ENCODE data around the gene ZNF592. TPM values are rescaled to one million over a fixed set of nuclear protein-coding genes. Genes with fewer than 3 reads are reported as not detected.

ZNF592 gene
- total RNA-seq, 5 donors from 2014 or later (not counting 1 experiment from before 2014, with no cell fraction given) = 34.5 to 43.6 (median 39.0) TPM

DNA sequence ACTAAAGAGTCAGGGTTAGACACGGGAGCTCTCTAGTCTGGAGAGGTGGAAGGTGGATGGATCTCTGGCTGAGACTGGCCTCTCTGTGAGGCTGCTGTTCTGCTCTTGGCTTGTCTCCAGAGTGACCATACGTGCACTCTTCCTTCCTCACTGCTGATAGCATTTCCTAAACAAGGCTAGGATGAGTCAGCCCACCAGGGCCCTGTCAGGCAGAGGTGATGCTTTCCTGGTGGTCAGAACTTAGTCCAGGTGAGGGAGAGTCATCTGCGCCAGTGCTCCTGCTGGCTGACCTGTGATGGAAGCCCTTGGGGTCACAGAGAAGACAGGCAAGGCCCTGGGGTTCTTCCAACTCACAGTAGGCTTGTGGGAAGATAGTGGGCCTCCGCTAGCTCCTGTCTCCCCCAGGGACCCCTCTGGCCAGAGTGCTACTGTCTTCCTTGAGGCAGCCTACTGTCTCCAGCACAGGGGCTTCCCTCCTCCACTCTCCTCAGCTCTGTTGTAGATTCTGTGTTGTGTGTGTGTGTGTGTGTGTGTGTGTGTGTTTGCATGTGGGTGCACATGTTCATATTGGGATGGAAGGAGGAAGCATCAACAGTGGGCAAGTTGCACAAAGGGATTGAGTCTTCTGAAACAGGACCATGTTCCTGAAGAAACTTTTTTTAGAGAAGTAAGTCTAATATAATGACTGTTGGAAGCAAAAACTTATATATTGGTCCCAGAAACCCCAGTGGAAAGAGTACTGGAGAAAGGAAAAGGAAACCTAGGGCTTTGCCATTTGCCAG is 85.2 kb downstream of the ZNF592 start:
- ATAC-seq (replicated peaks in 1 of 4) = no peak

DNA sequence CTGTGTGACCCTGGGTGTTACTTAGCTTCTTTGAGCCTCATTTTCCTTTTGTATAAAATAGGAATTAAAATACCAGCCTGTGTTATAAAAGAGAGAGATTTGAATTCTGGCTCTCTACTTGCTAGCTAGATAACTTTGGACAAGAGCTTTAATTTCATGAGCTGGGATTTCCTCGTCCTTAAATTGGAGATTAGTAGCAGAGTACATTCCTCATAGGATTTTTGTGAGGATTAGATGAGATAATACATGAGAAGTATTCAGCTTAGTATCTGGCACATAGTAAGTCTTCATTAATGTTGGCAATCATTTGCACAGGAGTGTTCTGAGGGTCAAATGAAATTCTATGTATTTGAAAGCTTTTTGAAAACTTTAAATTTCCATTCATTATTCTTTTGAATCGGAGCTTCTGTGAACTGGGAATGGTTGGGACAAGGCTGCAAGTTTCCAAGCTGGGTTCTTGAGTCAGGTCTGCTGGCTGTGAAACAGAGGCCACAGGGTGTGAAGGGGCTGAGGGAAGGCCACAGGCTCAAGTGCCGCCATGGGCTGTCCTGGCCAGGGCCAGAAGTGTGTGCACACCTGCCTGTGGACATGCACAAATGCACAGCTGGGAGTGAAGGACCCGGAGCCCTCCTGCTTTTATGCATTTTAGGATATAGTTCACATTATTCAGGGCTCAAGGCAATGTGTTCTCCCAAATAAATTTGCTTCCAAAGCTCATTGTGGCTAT is 86.0 kb downstream of the ZNF592 start:
- WGBS (ENCODE audit: insufficient coverage) = 93% methylated on average over 4 of the region's 4 CpGs
- Histone ChIP-seq H3K9me3 (no peaks in the 10 kb centered on the region), H3K27me3 (replicated peaks in 1 of 2; ENCODE audit: control insufficient read depth in 2 of 2, extremely low read depth in 1 of 2, insufficient read depth in 2 of 2, low read length in 1 of 2) (peaks cover 0 to 12% of the 10 kb centered on the region in 2 experiments), H3K27ac (ENCODE audit: low read length) (no peak overlapping the region), H3K36me3 (ENCODE audit: control insufficient read depth in 2 of 2, extremely low read depth in 1 of 2, insufficient read depth in 1 of 2, low read length in 1 of 2) (no peaks in the 10 kb centered on the region), H3K4me1 (ENCODE audit: control insufficient read depth in 1 of 2, extremely low read depth in 1 of 2, insufficient read depth in 2 of 2, low read length in 2 of 2) (no peaks in the 10 kb centered on the region), H3K4me3 (ENCODE audit: control insufficient read depth in 1 of 2, extremely low read depth in 1 of 2, low read length in 1 of 2) (no peak overlapping the region)
- H3K27me3 Mint-ChIP-seq = peaks cover 0 to 10% of the 10 kb centered on the region in 2 donors
- DNase-seq (no peak), ATAC-seq (replicated peaks in 1 of 4) (no peak)
- H3K4me3 Mint-ChIP-seq = no peak overlapping the region
- H3K27ac Mint-ChIP-seq = no peak overlapping the region
- no peaks in the 10 kb centered on the region for H3K36me3 Mint-ChIP-seq
- CTCF ChIA-PET = interaction anchor here in 1 of 2 donors (0.5 kb wide), 1 partner anchor 44 kb away, joined by 3 read pairs; no protein-coding TSS in a partner anchor
- no peaks in the 10 kb centered on the region for H3K9me3 Mint-ChIP-seq
- POLR2A ChIA-PET = no interaction called here
- H3K4me1 Mint-ChIP-seq = no peaks in the 10 kb centered on the region

More for the DNA sequence above, 85.2 kb downstream of the ZNF592 start:
- Mint-ChIP-seq H3K4me3 (no peak overlapping the region), H3K4me1 (no peaks in the 10 kb centered on the region), H3K36me3 (no peaks in the 10 kb centered on the region), H3K27ac (no peak overlapping the region), H3K9me3 (no peaks in the 10 kb centered on the region), H3K27me3 (peaks cover 0 to 11% of the 10 kb centered on the region in 2 donors)
- Histone ChIP-seq H3K4me3 (ENCODE audit: control insufficient read depth in 1 of 2, extremely low read depth in 1 of 2, low read length in 1 of 2) (no peak overlapping the region), H3K9me3 (no peaks in the 10 kb centered on the region), H3K27me3 (replicated peaks in 1 of 2; ENCODE audit: control insufficient read depth in 2 of 2, extremely low read depth in 1 of 2, insufficient read depth in 2 of 2, low read length in 1 of 2) (peaks cover 0 to 8% of the 10 kb centered on the region in 2 experiments), H3K4me1 (ENCODE audit: control insufficient read depth in 1 of 2, extremely low read depth in 1 of 2, insufficient read depth in 2 of 2, low read length in 2 of 2) (no peaks in the 10 kb centered on the region), H3K36me3 (ENCODE audit: control insufficient read depth in 2 of 2, extremely low read depth in 1 of 2, insufficient read depth in 1 of 2, low read length in 1 of 2) (no peaks in the 10 kb centered on the region), H3K27ac (ENCODE audit: low read length) (no peak overlapping the region)
- ChIA-PET POLR2A (no interaction called here), CTCF (interaction anchor here in 1 of 2 donors (0.6 kb wide), 1 partner anchor 11 kb away, joined by 3 read pairs; no protein-coding TSS in a partner anchor)
- no peak for DNase-seq
- WGBS (ENCODE audit: insufficient coverage) = 72% methylated on average over 3 of the region's 4 CpGs

- Mint-ChIP-seq H3K4me3 (no peak overlapping the region), H3K36me3 (no peaks in the 10 kb centered on the region), H3K4me1 (no peaks in the 10 kb centered on the region), H3K27me3 (peaks cover 0 to 10% of the 10 kb centered on the region in 2 donors), H3K27ac (no peak overlapping the region), H3K9me3 (no peaks in the 10 kb centered on the region)
- no peaks in the 10 kb centered on the region for H3K36me3 ChIP-seq (ENCODE audit: control insufficient read depth in 2 of 2, extremely low read depth in 1 of 2, insufficient read depth in 1 of 2, low read length in 1 of 2)
- peaks cover 0 to 12% of the 10 kb centered on the region in 2 experiments for H3K27me3 ChIP-seq (replicated peaks in 1 of 2; ENCODE audit: control insufficient read depth in 2 of 2, extremely low read depth in 1 of 2, insufficient read depth in 2 of 2, low read length in 1 of 2)
- no peak overlapping the region for H3K27ac ChIP-seq (ENCODE audit: low read length)
- ATAC-seq (replicated peaks in 1 of 4) = no peak
- ChIA-PET CTCF (interaction anchor here in 1 of 2 donors (0.5 kb wide), 1 partner anchor 43 kb away, joined by 3 read pairs; no protein-coding TSS in a partner anchor), POLR2A (no interaction called here)
- no peaks in the 10 kb centered on the region for H3K4me1 ChIP-seq (ENCODE audit: control insufficient read depth in 1 of 2, extremely low read depth in 1 of 2, insufficient read depth in 2 of 2, low read length in 2 of 2)
- H3K4me3 ChIP-seq (ENCODE audit: control insufficient read depth in 1 of 2, extremely low read depth in 1 of 2, low read length in 1 of 2) = no peak overlapping the region
- H3K9me3 ChIP-seq = no peaks in the 10 kb centered on the region
- no peak for DNase-seq
- WGBS (ENCODE audit: insufficient coverage) = 79% methylated on average over 5 of the region's 5 CpGs
These were observed 86.6 kb downstream of the ZNF592 start for GRCh38 chr15:84834969-84835368.

DNA sequence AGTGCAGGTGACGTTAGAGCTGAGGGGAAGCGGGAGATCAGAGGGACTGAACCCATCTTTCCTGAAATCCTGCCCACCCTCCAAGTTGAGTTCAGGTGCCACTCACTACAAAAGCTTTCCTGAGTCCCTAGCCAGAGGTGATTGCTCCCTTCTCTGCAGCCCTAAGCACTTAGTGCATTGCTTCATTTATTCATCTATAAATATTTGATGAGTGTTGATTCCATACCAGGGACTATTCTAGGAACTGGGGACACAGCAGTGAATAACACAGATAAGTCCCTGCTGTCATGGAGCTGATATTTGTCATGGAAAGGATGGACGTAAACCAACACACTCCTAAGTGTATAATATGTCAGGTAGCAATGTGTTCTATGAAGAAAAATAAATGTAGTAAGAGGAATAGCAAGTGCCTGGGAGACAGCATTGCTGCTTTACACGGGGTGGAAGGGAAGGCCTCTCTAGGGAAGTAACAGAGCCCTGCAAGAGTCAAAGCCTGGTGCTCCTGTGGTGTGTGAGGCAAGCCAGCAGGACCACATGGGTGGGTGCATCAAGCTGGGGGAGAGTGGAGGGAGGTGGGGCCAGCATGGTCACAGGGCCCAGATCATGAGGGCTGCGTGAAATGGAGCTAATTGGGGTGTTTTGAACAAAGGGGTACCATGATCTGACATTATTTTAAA is 87.4 kb downstream of the ZNF592 start:
- WGBS (ENCODE audit: insufficient coverage) = 54% methylated on average over 2 of the region's 5 CpGs
- no peaks in the 10 kb centered on the region for H3K9me3 ChIP-seq
- ATAC-seq (replicated peaks in 1 of 4) (no peak), DNase-seq (no peak)
- H3K9me3 Mint-ChIP-seq = no peaks in the 10 kb centered on the region
- no peaks in the 10 kb centered on the region for H3K4me1 ChIP-seq (ENCODE audit: control insufficient read depth in 1 of 2, extremely low read depth in 1 of 2, insufficient read depth in 2 of 2, low read length in 2 of 2)
- no peaks in the 10 kb centered on the region for H3K36me3 ChIP-seq (ENCODE audit: control insufficient read depth in 2 of 2, extremely low read depth in 1 of 2, insufficient read depth in 1 of 2, low read length in 1 of 2)
- no peaks in the 10 kb centered on the region for H3K4me1 Mint-ChIP-seq
- H3K27ac ChIP-seq (ENCODE audit: low read length) = no peak overlapping the region
- no peak overlapping the region for H3K4me3 ChIP-seq (ENCODE audit: control insufficient read depth in 1 of 2, extremely low read depth in 1 of 2, low read length in 1 of 2)
- ChIA-PET POLR2A (no interaction called here), CTCF (no interaction called here)
- no peak overlapping the region for H3K4me3 Mint-ChIP-seq
- peaks cover 0 to 12% of the 10 kb centered on the region in 2 experiments for H3K27me3 ChIP-seq (replicated peaks in 1 of 2; ENCODE audit: control insufficient read depth in 2 of 2, extremely low read depth in 1 of 2, insufficient read depth in 2 of 2, low read length in 1 of 2)
- no peak overlapping the region for H3K27ac Mint-ChIP-seq
- H3K36me3 Mint-ChIP-seq = no peaks in the 10 kb centered on the region
- peaks cover 0 to 10% of the 10 kb centered on the region in 2 donors for H3K27me3 Mint-ChIP-seq

DNA sequence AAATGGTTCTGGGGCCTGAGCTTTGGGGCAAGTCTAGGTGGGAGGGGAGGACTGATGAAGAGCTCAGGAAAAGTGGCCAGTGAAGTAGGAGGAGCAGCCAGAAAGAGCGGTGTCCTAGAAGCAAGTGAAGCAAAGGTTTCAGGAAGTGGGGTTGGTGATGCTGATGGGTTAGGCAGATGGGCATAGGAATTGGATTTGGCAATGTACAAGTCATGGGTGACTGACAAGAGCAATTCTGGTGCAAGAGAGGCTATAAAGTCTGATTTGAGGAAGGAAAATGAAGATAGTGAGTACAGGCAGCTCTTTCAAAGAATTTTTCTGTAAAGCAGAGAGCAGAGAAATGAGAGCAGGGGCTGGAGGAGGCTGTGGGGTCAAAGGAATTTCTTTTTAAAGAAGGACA is 88.5 kb downstream of the ZNF592 start:
- Histone ChIP-seq H3K9me3 (no peaks in the 10 kb centered on the region), H3K4me3 (ENCODE audit: control insufficient read depth in 1 of 2, extremely low read depth in 1 of 2, low read length in 1 of 2) (no peak overlapping the region), H3K27me3 (replicated peaks in 1 of 2; ENCODE audit: control insufficient read depth in 2 of 2, extremely low read depth in 1 of 2, insufficient read depth in 2 of 2, low read length in 1 of 2) (peaks cover 0 to 12% of the 10 kb centered on the region in 2 experiments), H3K4me1 (ENCODE audit: control insufficient read depth in 1 of 2, extremely low read depth in 1 of 2, insufficient read depth in 2 of 2, low read length in 2 of 2) (no peaks in the 10 kb centered on the region), H3K27ac (ENCODE audit: low read length) (no peak overlapping the region), H3K36me3 (ENCODE audit: control insufficient read depth in 2 of 2, extremely low read depth in 1 of 2, insufficient read depth in 1 of 2, low read length in 1 of 2) (no peaks in the 10 kb centered on the region)
- CTCF ChIA-PET = no interaction called here
- Mint-ChIP-seq H3K4me3 (no peak overlapping the region), H3K27me3 (peaks cover 0 to 10% of the 10 kb centered on the region in 2 donors), H3K4me1 (no peaks in the 10 kb centered on the region), H3K9me3 (no peaks in the 10 kb centered on the region), H3K36me3 (no peaks in the 10 kb centered on the region), H3K27ac (no peak overlapping the region)
- ATAC-seq (replicated peaks in 1 of 4) (no peak), DNase-seq (no peak)
- 75% methylated on average over 1 of the region's 1 CpG for WGBS (ENCODE audit: insufficient coverage)
- POLR2A ChIA-PET = no interaction called here

- no peak overlapping the region for H3K4me3 ChIP-seq (ENCODE audit: control insufficient read depth in 1 of 2, extremely low read depth in 1 of 2, low read length in 1 of 2)
- 97% methylated on average over 23 of the region's 23 CpGs for WGBS (ENCODE audit: insufficient coverage)
- no peaks in the 10 kb centered on the region for H3K4me1 ChIP-seq (ENCODE audit: control insufficient read depth in 1 of 2, extremely low read depth in 1 of 2, insufficient read depth in 2 of 2, low read length in 2 of 2)
- H3K36me3 Mint-ChIP-seq = peaks cover 2% of the 10 kb centered on the region
- DNase-seq = no peak
- CTCF ChIA-PET = no interaction called here
- no peaks in the 10 kb centered on the region for H3K4me1 Mint-ChIP-seq
- H3K27me3 Mint-ChIP-seq = peaks cover 0 to 12% of the 10 kb centered on the region in 2 donors
- no peak overlapping the region for H3K4me3 Mint-ChIP-seq
- H3K27me3 ChIP-seq (replicated peaks in 1 of 2; ENCODE audit: control insufficient read depth in 2 of 2, extremely low read depth in 1 of 2, insufficient read depth in 2 of 2, low read length in 1 of 2) = peaks cover 0 to 12% of the 10 kb centered on the region in 2 experiments
- no peak overlapping the region for H3K27ac Mint-ChIP-seq
- no peaks in the 10 kb centered on the region for H3K36me3 ChIP-seq (ENCODE audit: control insufficient read depth in 2 of 2, extremely low read depth in 1 of 2, insufficient read depth in 1 of 2, low read length in 1 of 2)
- POLR2A ChIA-PET = no interaction called here
- no peaks in the 10 kb centered on the region for H3K9me3 Mint-ChIP-seq
- no peak for ATAC-seq (replicated peaks in 1 of 4)
- H3K9me3 ChIP-seq = no peaks in the 10 kb centered on the region
- H3K27ac ChIP-seq (ENCODE audit: low read length) = no peak overlapping the region
These were observed 91.3 kb downstream of the ZNF592 start for GRCh38 chr15:84839714-84840113.

Measured in T-cell (primary cell).